ENCODE data around the gene IER2. TPM values are rescaled to one million over a fixed set of nuclear protein-coding genes. Genes with fewer than 3 reads are reported as not detected.

IER2 gene
- total RNA-seq, 2 experiments from 2014 or later, result 117 to 118 TPM

- ChIA-PET POLR2A (interaction anchor here (0.5 to 1.6 kb wide), 11 partner anchors 10 to 410 kb away, joined by 3 to 25 read pairs (median 4); partner anchors contain the start of genes IER2, NACC1 and STX10), CTCF (interaction anchor here (1.0 to 2.2 kb wide), 10 partner anchors 12 to 157 kb away, joined by 3 to 11 read pairs (median 7); partner anchors contain the start of genes IER2, NACC1 and STX10)
Measured at GRCh38 chr19:13132471-13133180, 17.6 kb upstream of the IER2 start.

GRCh38 chr19:13133241-13133870, 16.9 kb upstream of the IER2 start:
- ChIA-PET CTCF (interaction anchor here (1.2 to 2.2 kb wide), 6 partner anchors 13 to 61 kb away, joined by 4 to 11 read pairs (median 9); partner anchors contain the start of genes IER2, NACC1 and STX10), POLR2A (interaction anchor here (1.0 to 1.6 kb wide), 5 partner anchors 11 to 21 kb away, joined by 3 to 11 read pairs (median 7); partner anchors contain the start of genes IER2, NACC1 and STX10)

GRCh38 chr19:13134626-13135025, 15.6 kb upstream of the IER2 start:
- ChIA-PET POLR2A (no interaction called here), CTCF (no interaction called here)

GRCh38 chr19:13135068-13136062, 14.8 kb upstream of the IER2 start:
- POLR2A ChIA-PET, result interaction anchor here (0.6 kb wide), 1 partner anchor 13 kb away, joined by 3 read pairs; no protein-coding TSS in a partner anchor
- CTCF ChIA-PET, result interaction anchor here (0.6 kb wide), 2 partner anchors 14 to 304 kb away, joined by 3 read pairs; no protein-coding TSS in a partner anchor

- POLR2A ChIA-PET, result no interaction called here
- CTCF ChIA-PET, result interaction anchor here (0.7 kb wide), 1 partner anchor 123 kb away, joined by 5 read pairs; no protein-coding TSS in a partner anchor
Measured at GRCh38 chr19:13137290-13137794, 12.9 kb upstream of the IER2 start.

GRCh38 chr19:13138171-13138915, 11.9 kb upstream of the IER2 start:
- POLR2A ChIA-PET, result no interaction called here
- CTCF ChIA-PET, result interaction anchor here (1.0 kb wide), 1 partner anchor 11 kb away, joined by 3 read pairs; the partner anchor contains the start of genes IER2 and STX10

- CTCF ChIA-PET, result interaction anchor here (1.0 kb wide), 1 partner anchor 11 kb away, joined by 3 read pairs; the partner anchor contains the start of genes IER2 and STX10
- POLR2A ChIA-PET, result no interaction called here
Measured at GRCh38 chr19:13138916-13139198, 11.4 kb upstream of the IER2 start.

GRCh38 chr19:13139633-13140311, 10.4 kb upstream of the IER2 start:
- POLR2A ChIA-PET, result no interaction called here
- CTCF ChIA-PET, result no interaction called here

- CTCF ChIA-PET, result interaction anchor here (0.6 to 1.6 kb wide), 6 partner anchors 8 to 87 kb away, joined by 3 to 4 read pairs (median 4); no protein-coding TSS in a partner anchor
- POLR2A ChIA-PET, result interaction anchor here (0.6 to 0.7 kb wide), 2 partner anchors 27 to 48 kb away, joined by 3 to 7 read pairs; no protein-coding TSS in a partner anchor
Measured at GRCh38 chr19:13146763-13147563, 3.2 kb upstream of the IER2 start.

GRCh38 chr19:13149173-13149627, 1.0 kb upstream of the IER2 start:
- CTCF ChIA-PET, result interaction anchor here (0.6 to 1.8 kb wide), 5 partner anchors 11 to 38 kb away, joined by 3 to 11 read pairs (median 3); no protein-coding TSS in a partner anchor

GRCh38 chr19:13149628-13150186, 504 bp upstream of the IER2 start:
- ChIA-PET POLR2A (interaction anchor here (0.5 to 1.4 kb wide), 6 partner anchors 9 to 32 kb away, joined by 3 to 7 read pairs (median 4); partner anchors contain the start of gene NACC1), CTCF (interaction anchor here (0.9 to 1.9 kb wide), 8 partner anchors 11 to 39 kb away, joined by 3 to 11 read pairs (median 3); partner anchors contain the start of gene NACC1)

More at GRCh38 chr19:13149173-13149627, 1.0 kb upstream of the IER2 start:
- POLR2A ChIA-PET, result interaction anchor here (0.6 to 1.4 kb wide), 4 partner anchors 17 to 32 kb away, joined by 3 to 7 read pairs (median 4); partner anchors contain the start of gene NACC1

- ChIA-PET POLR2A (no interaction called here), CTCF (interaction anchor here (0.9 to 1.9 kb wide), 7 partner anchors 12 to 33 kb away, joined by 3 to 11 read pairs (median 3); partner anchors contain the start of gene NACC1)
Measured at GRCh38 chr19:13150931-13151604, 857 bp downstream of the IER2 start.

- POLR2A ChIA-PET, result interaction anchor here (0.5 to 2.2 kb wide), 12 partner anchors 11 to 685 kb away, joined by 3 to 35 read pairs (median 7); partner anchors contain the start of genes CALR, JUNB and NACC1
- CTCF ChIA-PET, result interaction anchor here (1.3 to 2.2 kb wide), 8 partner anchors 12 to 186 kb away, joined by 3 to 15 read pairs (median 9); partner anchors contain the start of gene NACC1
Measured at GRCh38 chr19:13151605-13152355, 1.6 kb downstream of the IER2 start.

GRCh38 chr19:13152356-13152973, 2.3 kb downstream of the IER2 start:
- ChIA-PET POLR2A (interaction anchor here (0.5 to 2.2 kb wide), 16 partner anchors 10 to 685 kb away, joined by 3 to 35 read pairs (median 4); partner anchors contain the start of genes CALR, JUNB and NACC1), CTCF (interaction anchor here (0.6 to 2.2 kb wide), 10 partner anchors 9 to 187 kb away, joined by 3 to 15 read pairs (median 7); partner anchors contain the start of gene NACC1)

Measured in activated CD8-positive, alpha-beta memory T cell treated with anti-CD3 and anti-CD28 coated beads for 36 hours (primary cell).